GM21737 (cell line): ENCODE results near the gene MGAM2.

Experiments used
- ATAC-seq: cut with Tn5 transposase; IDR thresholded peaks from one replicate; pipeline ENCODE4 v1.9.1; 2021; ENCODE audit warnings: mild to moderate bottlenecking, moderate library complexity; ENCODE audit not compliant: unreplicated experiment

MGAM2 gene

DNA sequence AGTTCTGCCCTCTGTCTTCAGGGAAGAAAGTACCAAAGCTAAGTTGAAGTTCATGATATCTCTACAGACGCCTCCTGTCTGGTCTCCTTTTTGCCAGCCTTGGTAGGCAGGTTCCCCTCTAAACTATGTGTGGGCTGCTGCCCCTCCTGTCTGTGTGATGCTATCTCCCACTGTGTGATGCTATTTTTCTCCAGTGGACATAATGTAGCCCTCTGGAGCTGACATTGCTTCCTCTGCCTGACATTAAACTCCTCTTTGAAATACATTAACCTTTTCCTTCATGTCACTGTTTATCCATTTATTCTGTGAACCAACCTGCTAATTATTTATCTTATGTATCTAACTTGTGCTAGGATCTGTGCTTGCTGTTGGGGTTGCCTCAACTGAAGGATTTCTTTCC lies 146.4 kb downstream of the MGAM2 start, which contains the start of gene PRSS58:
PRSS58 (minus strand) TSS at position 101 of the 400 bp plus-strand sequence. CDS start 351 bp downstream, outside the sequence.
- no peak for ATAC-seq

DNA sequence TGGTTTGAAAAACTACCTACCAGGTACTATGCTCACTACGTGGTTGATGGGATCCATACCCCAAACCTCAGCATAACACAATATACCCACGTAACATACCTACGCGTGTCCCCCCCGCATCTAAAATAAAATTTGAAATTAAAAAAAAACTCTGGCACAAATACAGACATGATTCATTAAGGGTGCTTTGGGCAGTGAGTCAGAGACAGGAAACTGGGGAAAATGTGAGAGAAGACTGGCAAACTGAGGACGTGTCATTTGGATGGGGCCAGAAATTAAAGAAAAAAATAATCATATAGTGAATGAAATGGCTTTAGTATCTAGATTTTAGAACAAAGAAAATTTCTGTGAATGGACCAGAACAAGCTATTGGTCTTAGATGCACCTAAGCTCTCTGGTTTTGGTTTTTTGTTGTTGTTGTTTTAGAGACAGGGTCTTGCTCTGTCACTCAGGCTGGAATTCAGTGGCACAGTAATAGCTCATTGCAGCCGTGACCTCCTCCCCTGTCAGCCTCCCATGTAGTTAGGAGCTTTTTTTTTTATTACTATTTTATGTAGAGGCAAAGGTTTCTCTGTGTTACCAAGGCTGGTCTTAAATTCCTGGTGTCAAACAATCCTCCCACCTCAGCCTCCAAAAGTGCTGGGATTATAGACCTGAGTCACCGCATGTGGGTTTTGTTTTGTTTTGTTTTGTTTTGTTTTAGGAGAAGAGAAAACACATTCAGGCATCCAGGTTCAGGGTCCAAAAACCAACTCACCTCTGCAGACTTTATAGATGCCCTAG lies 152.3 kb downstream of the MGAM2 start:
- no peak for ATAC-seq
